ENCODE results near the gene TP73.

Gene TP73

GRCh38 chr1:3674100-3675094 lies 22.1 kb downstream of the TP73 start:
- DNase-seq = no peak

GRCh38 chr1:3675436-3675835 lies 23.1 kb downstream of the TP73 start:
- no peak for DNase-seq

GRCh38 chr1:3676581-3677470 lies 24.5 kb downstream of the TP73 start:
- no peak for DNase-seq

- DNase-seq = no peak
These were observed 25.2 kb downstream of the TP73 start for GRCh38 chr1:3677484-3677883.

- no peak for DNase-seq
These were observed 26.2 kb downstream of the TP73 start for GRCh38 chr1:3678361-3679097.

GRCh38 chr1:3679098-3679555 lies 26.8 kb downstream of the TP73 start:
- no peak for DNase-seq

- no peak for DNase-seq
These were observed 27.6 kb downstream of the TP73 start for GRCh38 chr1:3679799-3680453.

- no peak for DNase-seq
These were observed 28.3 kb downstream of the TP73 start for GRCh38 chr1:3680488-3681230.

GRCh38 chr1:3681231-3681897 lies 29.0 kb downstream of the TP73 start:
- DNase-seq = no peak

- DNase-seq = no peak
These were observed 29.8 kb downstream of the TP73 start for GRCh38 chr1:3681898-3682806.

- no peak for DNase-seq
These were observed 30.9 kb downstream of the TP73 start for GRCh38 chr1:3683197-3683596.

GRCh38 chr1:3683992-3684391 lies 31.7 kb downstream of the TP73 start:
- no peak for DNase-seq

- DNase-seq = no peak
These were observed 32.9 kb downstream of the TP73 start for GRCh38 chr1:3685222-3685621.

- DNase-seq = no peak
These were observed 33.6 kb downstream of the TP73 start for GRCh38 chr1:3685906-3686305.

- no peak for DNase-seq
These were observed 35.2 kb downstream of the TP73 start for GRCh38 chr1:3687504-3687903.

- DNase-seq = no peak
These were observed 36.2 kb downstream of the TP73 start for GRCh38 chr1:3688356-3689137.

GRCh38 chr1:3689138-3689750 lies 36.9 kb downstream of the TP73 start:
- DNase-seq = no peak

GRCh38 chr1:3690282-3691065 lies 38.2 kb downstream of the TP73 start:
- no peak for DNase-seq

All from activated T-cell treated with anti-CD3 and anti-CD28 coated beads for 4 hours (primary cell).